BE2C (cell line): ENCODE results near the gene TNP1.

Experiments
- DNase-seq: peaks from one replicate; pipeline ENCODE4 v3.0.0-alpha.2; 2020
- H3K27me3 ChIP-seq: fragments of 250-450 bp; sonication (Bioruptor Pico); 2 replicates; pipeline ENCODE4 v1.5.1; 2020; ENCODE audit warnings: mild to moderate bottlenecking
- H3K36me3 ChIP-seq: fragments of 250-450 bp; sonication (Bioruptor Pico); 2 replicates; pipeline ENCODE4 v1.5.1; 2020; ENCODE audit warnings: mild to moderate bottlenecking
- H3K4me1 ChIP-seq: fragments of 250-450 bp; sonication (Bioruptor Pico); 2 replicates; pipeline ENCODE4 v1.5.1; 2020
- H3K4me3 ChIP-seq: 2 replicates; pipeline ENCODE4 v1.5.1; 2011; ENCODE audit warnings: low read depth, low read length
- H3K9me3 ChIP-seq: fragments of 250-450 bp; sonication (Bioruptor Pico); 2 replicates; pipeline ENCODE4 v1.5.1; 2020
- CTCF ChIP-seq: IDR thresholded peaks from 2 replicates; pipeline ENCODE4 v1.5.1; 2012; ENCODE audit warnings: mild to moderate bottlenecking, low read depth, low read length

The TNP1 gene

GRCh38 chr2:216872624-216873023 is 12.8 kb upstream of the TNP1 start:
- no peaks in the 10 kb centered on the region for H3K9me3 ChIP-seq
- no peaks in the 10 kb centered on the region for H3K27me3 ChIP-seq
- no peak for TF ChIP-seq CTCF
- no peaks in the 10 kb centered on the region for H3K36me3 ChIP-seq
- H3K4me3 ChIP-seq, result no peak overlapping the region
- H3K4me1 ChIP-seq, result no peaks in the 10 kb centered on the region
- DNase-seq, result no peak

- H3K4me1 ChIP-seq, result no peaks in the 10 kb centered on the region
- no peaks in the 10 kb centered on the region for H3K36me3 ChIP-seq
- no peak for DNase-seq
- TF ChIP-seq CTCF, result no peak
- H3K27me3 ChIP-seq, result no peaks in the 10 kb centered on the region
- no peaks in the 10 kb centered on the region for H3K9me3 ChIP-seq
- H3K4me3 ChIP-seq, result no peak overlapping the region
Measured at GRCh38 chr2:216872040-216872439, 12.2 kb upstream of the TNP1 start.

GRCh38 chr2:216871333-216871934 is 11.6 kb upstream of the TNP1 start:
- no peaks in the 10 kb centered on the region for H3K27me3 ChIP-seq
- TF ChIP-seq CTCF, result no peak
- no peaks in the 10 kb centered on the region for H3K4me1 ChIP-seq
- H3K36me3 ChIP-seq, result no peaks in the 10 kb centered on the region
- H3K9me3 ChIP-seq, result no peaks in the 10 kb centered on the region
- DNase-seq, result no peak
- H3K4me3 ChIP-seq, result no peak overlapping the region

GRCh38 chr2:216870508-216871332 is 10.9 kb upstream of the TNP1 start:
- no peak for TF ChIP-seq CTCF
- Histone ChIP-seq H3K36me3 (no peaks in the 10 kb centered on the region), H3K9me3 (no peaks in the 10 kb centered on the region), H3K4me1 (no peaks in the 10 kb centered on the region), H3K27me3 (no peaks in the 10 kb centered on the region), H3K4me3 (no peak overlapping the region)
- no peak for DNase-seq

- Histone ChIP-seq H3K4me1 (no peaks in the 10 kb centered on the region), H3K9me3 (no peaks in the 10 kb centered on the region), H3K36me3 (no peaks in the 10 kb centered on the region), H3K27me3 (no peaks in the 10 kb centered on the region), H3K4me3 (no peak overlapping the region)
- TF ChIP-seq CTCF, result no peak
- DNase-seq, result no peak
Measured at GRCh38 chr2:216866515-216867095, 6.7 kb upstream of the TNP1 start.

GRCh38 chr2:216865658-216866057 is 5.8 kb upstream of the TNP1 start:
- TF ChIP-seq CTCF, result no peak
- Histone ChIP-seq H3K27me3 (no peaks in the 10 kb centered on the region), H3K36me3 (no peaks in the 10 kb centered on the region), H3K4me3 (no peak overlapping the region), H3K4me1 (no peaks in the 10 kb centered on the region), H3K9me3 (no peaks in the 10 kb centered on the region)
- no peak for DNase-seq
